GM12865 (cell line): ENCODE measurements around the gene ZNF24.

ENCODE experiments used
- DNase-seq: peaks from one replicate; pipeline ENCODE4 v3.0.0; 2010; ENCODE audit warnings: low read depth
- H3K4me3 ChIP-seq: 2 replicates; pipeline ENCODE4 v1.5.1; 2011; ENCODE audit warnings: mild to moderate bottlenecking, low read depth, low read length, control low read depth
- TF ChIP-seq, protein P1 (sequence below): IDR thresholded peaks from 2 replicates; pipeline ENCODE4 v1.5.1; 2011; ENCODE audit warnings: low read length, control low read depth, low read depth, inconsistent platforms; ENCODE audit not compliant: insufficient read depth; ENCODE audit errors: missing control alignments

Gene ZNF24

GRCh38 chr18:35283923-35284794 is 60.1 kb downstream of the ZNF24 start:
- TF ChIP-seq, protein P1, sequence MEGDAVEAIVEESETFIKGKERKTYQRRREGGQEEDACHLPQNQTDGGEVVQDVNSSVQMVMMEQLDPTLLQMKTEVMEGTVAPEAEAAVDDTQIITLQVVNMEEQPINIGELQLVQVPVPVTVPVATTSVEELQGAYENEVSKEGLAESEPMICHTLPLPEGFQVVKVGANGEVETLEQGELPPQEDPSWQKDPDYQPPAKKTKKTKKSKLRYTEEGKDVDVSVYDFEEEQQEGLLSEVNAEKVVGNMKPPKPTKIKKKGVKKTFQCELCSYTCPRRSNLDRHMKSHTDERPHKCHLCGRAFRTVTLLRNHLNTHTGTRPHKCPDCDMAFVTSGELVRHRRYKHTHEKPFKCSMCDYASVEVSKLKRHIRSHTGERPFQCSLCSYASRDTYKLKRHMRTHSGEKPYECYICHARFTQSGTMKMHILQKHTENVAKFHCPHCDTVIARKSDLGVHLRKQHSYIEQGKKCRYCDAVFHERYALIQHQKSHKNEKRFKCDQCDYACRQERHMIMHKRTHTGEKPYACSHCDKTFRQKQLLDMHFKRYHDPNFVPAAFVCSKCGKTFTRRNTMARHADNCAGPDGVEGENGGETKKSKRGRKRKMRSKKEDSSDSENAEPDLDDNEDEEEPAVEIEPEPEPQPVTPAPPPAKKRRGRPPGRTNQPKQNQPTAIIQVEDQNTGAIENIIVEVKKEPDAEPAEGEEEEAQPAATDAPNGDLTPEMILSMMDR: no peak
- no peak for DNase-seq
- no peak overlapping the region for H3K4me3 ChIP-seq

DNA sequence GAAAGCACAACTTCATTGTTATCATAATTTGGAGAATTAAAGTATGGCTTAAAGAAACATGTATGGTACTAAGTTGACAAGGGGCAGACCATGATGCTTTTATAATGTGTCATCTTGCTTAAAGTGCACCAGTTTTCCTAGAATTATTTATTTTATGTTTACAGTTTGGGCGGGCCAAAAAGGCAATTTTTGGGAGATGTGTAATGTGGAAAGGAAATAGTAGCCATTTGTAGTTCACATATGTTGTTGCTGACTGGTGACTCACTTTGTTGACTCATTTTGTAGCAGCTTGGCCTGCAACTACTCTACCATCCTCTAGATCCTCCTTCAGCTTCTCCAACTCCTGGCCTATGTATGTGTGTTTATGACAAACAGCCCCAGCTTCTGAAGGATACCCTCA is 61.9 kb downstream of the ZNF24 start:
- TF ChIP-seq, protein P1: no peak
- DNase-seq: no peak
- no peak overlapping the region for H3K4me3 ChIP-seq
